ENCODE measurements around the gene FAM163A.

Gene FAM163A

GRCh38 chr1:179742291-179742690 lies 800 bp upstream of the FAM163A start:
- H3K9me3 ChIP-seq (ENCODE audit: control insufficient read depth, insufficient read depth, low read length): no peaks in the 10 kb centered on the region; the same call in 1 of the 2 replicates

GRCh38 chr1:179743679-179744400 lies 749 bp downstream of the FAM163A start:
- Histone ChIP-seq H3K79me2 (ENCODE audit: control insufficient read depth, low read length) (no peaks in the 10 kb centered on the region), H3K9me2 (replicated peaks; ENCODE audit: control insufficient read depth, low read length) (no peaks in the 10 kb centered on the region), H3F3A (ENCODE audit: control insufficient read depth, insufficient read depth) (no peaks in the 10 kb centered on the region), H3K36me3 (ENCODE audit: control insufficient read depth, low read length) (no peaks in the 10 kb centered on the region), H3K9me3 (ENCODE audit: control insufficient read depth, insufficient read depth, low read length) (no peaks in the 10 kb centered on the region; the same call in 1 of the 2 replicates), H3K27ac (ENCODE audit: low read depth, low read length) (no peak overlapping the region), H3K4me3 (ENCODE audit: low read length) (no peak overlapping the region), H4K20me1 (ENCODE audit: control insufficient read depth, insufficient read depth, low read depth, low read length) (no peaks in the 10 kb centered on the region), H3K4me1 (ENCODE audit: control insufficient read depth, low read length) (no peaks in the 10 kb centered on the region), H3K27me3 (ENCODE audit: control insufficient read depth, low read length) (no peaks in the 10 kb centered on the region), H3K4me2 (ENCODE audit: low read length) (no peak overlapping the region)
- no peak for TF ChIP-seq EZH2phosphoT487 (IDR thresholded peaks at IDR 0.05; ENCODE audit: borderline replicate concordance, low read length)
- no peak for TF ChIP-seq CTCF (IDR thresholded peaks at IDR 0.05; ENCODE audit: low read depth, low read length, poor library complexity, severe bottlenecking)

More at GRCh38 chr1:179742291-179742690, 800 bp upstream of the FAM163A start:
- H3K27me3 ChIP-seq (ENCODE audit: control insufficient read depth, low read length): no peaks in the 10 kb centered on the region
- H3K79me2 ChIP-seq (ENCODE audit: control insufficient read depth, low read length): no peaks in the 10 kb centered on the region
- H4K20me1 ChIP-seq (ENCODE audit: control insufficient read depth, insufficient read depth, low read depth, low read length): no peaks in the 10 kb centered on the region
- TF ChIP-seq EZH2phosphoT487 (IDR thresholded peaks at IDR 0.05; ENCODE audit: borderline replicate concordance, low read length) (no peak), CTCF (IDR thresholded peaks at IDR 0.05; ENCODE audit: low read depth, low read length, poor library complexity, severe bottlenecking) (no peak)
- H3K27ac ChIP-seq (ENCODE audit: low read depth, low read length): no peak overlapping the region
- no peaks in the 10 kb centered on the region for H3K4me1 ChIP-seq (ENCODE audit: control insufficient read depth, low read length)
- no peaks in the 10 kb centered on the region for H3K9me2 ChIP-seq (replicated peaks; ENCODE audit: control insufficient read depth, low read length)
- H3K36me3 ChIP-seq (ENCODE audit: control insufficient read depth, low read length): no peaks in the 10 kb centered on the region
- H3F3A ChIP-seq (ENCODE audit: control insufficient read depth, insufficient read depth): no peaks in the 10 kb centered on the region
- no peak overlapping the region for H3K4me3 ChIP-seq (ENCODE audit: low read length)
- no peak overlapping the region for H3K4me2 ChIP-seq (ENCODE audit: low read length)

- Histone ChIP-seq H3K27me3 (ENCODE audit: control insufficient read depth, low read length) (no peaks in the 10 kb centered on the region), H3K4me3 (ENCODE audit: low read length) (no peak overlapping the region), H3K4me2 (ENCODE audit: low read length) (no peak overlapping the region), H3K27ac (ENCODE audit: low read depth, low read length) (no peak overlapping the region), H3K36me3 (ENCODE audit: control insufficient read depth, low read length) (no peaks in the 10 kb centered on the region), H3K79me2 (ENCODE audit: control insufficient read depth, low read length) (no peaks in the 10 kb centered on the region), H3K9me3 (ENCODE audit: control insufficient read depth, insufficient read depth, low read length) (no peaks in the 10 kb centered on the region; the same call in 1 of the 2 replicates), H3F3A (ENCODE audit: control insufficient read depth, insufficient read depth) (no peaks in the 10 kb centered on the region), H4K20me1 (ENCODE audit: control insufficient read depth, insufficient read depth, low read depth, low read length) (no peaks in the 10 kb centered on the region), H3K9me2 (replicated peaks; ENCODE audit: control insufficient read depth, low read length) (no peaks in the 10 kb centered on the region), H3K4me1 (ENCODE audit: control insufficient read depth, low read length) (no peaks in the 10 kb centered on the region)
- TF ChIP-seq EZH2phosphoT487 (IDR thresholded peaks at IDR 0.05; ENCODE audit: borderline replicate concordance, low read length): no peak
- no peak for TF ChIP-seq CTCF (IDR thresholded peaks at IDR 0.05; ENCODE audit: low read depth, low read length, poor library complexity, severe bottlenecking)
Observed at GRCh38 chr1:179744401-179745130, 1.5 kb downstream of the FAM163A start.

Data from DOHH2 (cell line).